GM21576 (cell line): ENCODE measurements around the gene DCTN3.

Experiments
- ATAC-seq: cut with Tn5 transposase; IDR thresholded peaks from one replicate; pipeline ENCODE4 v1.9.1; 2021; ENCODE audit warnings: mild to moderate bottlenecking, moderate library complexity; ENCODE audit not compliant: unreplicated experiment

The DCTN3 gene

GRCh38 chr9:34591248-34591916 lies 28.9 kb downstream of the DCTN3 start:
- ATAC-seq = peak; percentile 75

DNA sequence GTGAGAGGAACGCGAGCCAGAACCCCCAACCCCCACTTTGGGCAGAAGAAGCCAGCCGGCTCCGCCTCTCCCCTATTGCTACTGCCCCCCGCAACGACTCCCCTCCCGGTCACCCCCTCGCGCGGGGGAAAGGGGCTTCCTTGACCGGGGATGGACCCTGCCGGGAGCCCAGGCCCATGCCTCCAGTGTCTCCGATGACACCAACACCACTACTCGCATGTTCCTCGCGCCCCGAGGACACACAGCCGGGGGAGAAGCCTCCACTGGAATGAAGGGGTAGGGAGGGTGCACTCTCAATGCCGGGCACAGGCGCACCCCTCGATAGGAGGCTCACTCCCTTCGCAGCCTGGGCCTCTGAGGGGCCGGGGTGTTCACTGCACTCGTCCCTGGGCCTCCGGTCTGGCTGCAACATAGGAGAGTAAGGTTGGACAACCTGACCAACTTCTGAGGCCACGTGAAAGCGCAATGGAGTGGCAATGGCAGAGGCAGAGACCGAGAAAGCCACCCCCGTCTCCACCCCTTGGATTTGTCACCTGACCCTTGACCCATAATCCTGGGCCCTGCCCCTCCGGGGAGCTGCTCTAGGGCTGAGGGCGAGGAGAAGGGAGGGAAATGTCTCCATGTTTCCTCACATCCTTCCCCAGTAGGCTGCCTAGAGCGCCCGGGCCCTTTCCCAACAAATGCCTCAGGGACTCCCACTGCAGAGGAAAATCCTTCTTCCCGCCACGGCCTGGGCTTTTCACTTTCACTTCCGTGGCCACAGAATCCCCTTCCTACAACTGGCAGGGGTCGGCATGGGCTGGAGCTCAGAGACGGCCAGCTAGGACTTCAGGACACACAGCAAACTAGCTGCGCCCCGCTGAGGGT lies 29.7 kb downstream of the DCTN3 start:
- ATAC-seq = no peak

DNA sequence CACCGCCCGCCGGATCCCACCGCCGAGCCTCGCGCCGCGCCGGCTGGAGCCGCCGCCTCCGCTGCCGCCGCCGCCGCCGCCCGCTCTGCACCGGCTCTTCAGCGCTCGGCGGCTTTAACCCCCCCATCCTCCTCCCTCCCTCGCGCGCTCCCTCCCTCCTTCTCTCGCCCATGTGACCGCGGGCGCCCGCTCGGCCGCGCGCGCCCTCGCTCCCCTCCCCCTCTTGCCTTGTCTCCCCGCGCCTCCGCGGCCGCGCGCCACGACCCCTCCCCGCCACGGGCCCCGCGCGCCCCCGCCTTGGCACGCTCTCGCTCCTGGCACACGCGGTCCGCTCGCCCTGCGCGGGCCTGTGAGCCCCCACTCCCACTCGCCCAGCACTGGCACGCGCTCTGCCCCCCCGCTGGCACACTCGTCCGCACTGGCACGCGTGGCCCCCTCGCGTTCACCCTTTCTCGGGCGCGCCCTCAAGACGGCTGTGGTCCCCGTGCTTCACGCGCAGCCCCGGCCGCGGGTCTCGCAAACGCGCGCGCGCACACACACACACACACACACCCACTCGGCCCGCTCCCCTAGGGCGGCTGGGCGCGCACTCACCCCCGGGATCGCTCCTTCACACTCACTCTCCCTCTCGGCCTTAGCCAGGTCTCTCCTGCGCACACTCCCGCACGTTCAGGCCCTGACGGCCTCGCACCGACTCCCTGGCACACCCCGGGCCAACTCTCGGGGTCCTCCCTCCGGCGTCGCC lies 30.5 kb downstream of the DCTN3 start, which contains the start of gene CNTFR:
Gene CNTFR, minus strand, starts transcription at position 89 of the 745 bp plus-strand sequence. CDS start 20,743 bp downstream, outside the sequence.
- no peak for ATAC-seq

DNA sequence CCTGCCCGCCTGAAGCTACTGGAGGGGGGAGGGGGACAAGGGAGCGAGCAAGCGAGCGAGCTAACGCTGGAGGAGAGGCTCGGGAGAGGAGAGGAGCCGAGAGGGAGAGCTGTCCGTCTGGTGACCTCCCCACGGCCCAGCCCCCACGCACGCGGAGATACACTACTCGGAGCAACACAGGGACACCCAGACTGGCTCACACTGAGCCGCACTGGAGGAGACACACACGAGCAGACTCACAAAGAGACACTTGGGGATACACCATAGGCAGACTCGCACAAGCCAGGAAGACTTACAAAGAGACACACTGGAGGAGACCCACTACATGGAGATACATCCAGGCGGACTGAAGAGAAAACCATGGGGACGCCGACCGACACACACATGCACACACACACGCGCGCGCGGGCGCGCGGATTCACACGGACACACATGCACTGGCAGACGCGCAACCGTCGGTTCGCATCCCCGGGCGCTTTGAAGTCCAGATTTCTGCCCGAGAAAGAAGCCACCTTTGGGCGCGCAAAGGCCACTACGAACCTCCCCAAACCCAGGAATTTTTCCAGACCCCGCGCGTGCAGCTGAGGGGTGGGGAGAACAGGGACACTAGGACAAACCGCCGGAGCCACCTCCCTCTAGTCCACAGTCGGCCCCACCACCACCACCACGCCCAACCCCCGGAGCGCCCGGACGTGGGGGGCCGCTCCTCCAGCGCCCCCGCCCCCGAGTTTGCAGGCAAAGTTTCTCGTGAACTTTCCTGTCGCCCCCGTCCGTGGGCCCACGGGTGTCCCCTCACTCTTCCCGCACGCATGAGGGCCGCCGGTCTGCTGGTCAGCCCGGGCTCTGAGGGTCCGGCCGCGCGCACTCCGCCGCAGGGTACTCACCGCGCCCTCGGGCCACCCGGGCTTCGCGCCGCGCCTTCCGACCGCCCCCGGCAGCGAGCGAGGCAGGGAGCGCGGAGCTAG lies 31.3 kb downstream of the DCTN3 start:
- ATAC-seq = no peak

GRCh38 chr9:34587271-34587670 lies 33.0 kb downstream of the DCTN3 start:
- ATAC-seq = no peak

DNA sequence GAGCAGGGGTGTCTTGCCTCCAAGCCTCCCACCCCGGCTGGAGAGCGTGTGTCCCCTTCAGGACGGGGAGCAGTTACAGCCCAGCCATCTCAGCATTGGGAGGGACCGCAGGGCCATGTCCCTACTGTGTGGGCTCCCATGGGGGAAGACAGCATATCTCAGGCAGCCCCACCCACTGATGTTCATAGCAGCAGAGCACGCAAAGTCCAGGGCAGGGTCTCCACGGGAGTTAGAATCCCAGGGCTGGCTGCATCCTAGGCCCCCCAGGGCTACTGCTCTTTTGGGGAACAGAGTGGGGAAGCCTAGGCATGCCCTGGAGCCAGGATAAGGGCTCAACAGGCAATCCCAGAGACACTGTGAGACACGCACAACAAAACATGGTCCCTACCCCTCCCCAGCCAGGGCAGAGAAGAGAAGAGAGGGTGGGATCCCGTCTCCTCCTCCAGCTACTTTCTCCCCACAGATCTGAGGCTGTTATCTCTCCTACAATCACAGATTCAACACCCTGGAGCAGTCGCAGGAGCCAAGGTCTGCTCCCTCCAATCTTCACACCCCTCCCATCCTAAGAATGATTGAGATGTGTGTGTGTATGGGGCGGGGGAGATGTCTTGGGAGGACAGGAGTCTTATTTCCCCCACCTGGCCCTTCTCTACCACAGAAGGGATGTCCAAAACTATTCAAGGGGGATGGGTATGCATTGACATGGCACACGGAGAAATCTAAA lies 34.2 kb downstream of the DCTN3 start:
- ATAC-seq = no peak

- ATAC-seq = no peak
Observed at GRCh38 chr9:34584970-34585369, 35.3 kb downstream of the DCTN3 start.

GRCh38 chr9:34582787-34583186 lies 37.5 kb downstream of the DCTN3 start:
- no peak for ATAC-seq

GRCh38 chr9:34581318-34581717 lies 39.0 kb downstream of the DCTN3 start:
- ATAC-seq = no peak

- no peak for ATAC-seq
Observed at GRCh38 chr9:34580358-34580757, 39.9 kb downstream of the DCTN3 start.

GRCh38 chr9:34579808-34580163 lies 40.5 kb downstream of the DCTN3 start:
- ATAC-seq = no peak

- no peak for ATAC-seq
Observed at GRCh38 chr9:34579104-34579807, 41.0 kb downstream of the DCTN3 start.

DNA sequence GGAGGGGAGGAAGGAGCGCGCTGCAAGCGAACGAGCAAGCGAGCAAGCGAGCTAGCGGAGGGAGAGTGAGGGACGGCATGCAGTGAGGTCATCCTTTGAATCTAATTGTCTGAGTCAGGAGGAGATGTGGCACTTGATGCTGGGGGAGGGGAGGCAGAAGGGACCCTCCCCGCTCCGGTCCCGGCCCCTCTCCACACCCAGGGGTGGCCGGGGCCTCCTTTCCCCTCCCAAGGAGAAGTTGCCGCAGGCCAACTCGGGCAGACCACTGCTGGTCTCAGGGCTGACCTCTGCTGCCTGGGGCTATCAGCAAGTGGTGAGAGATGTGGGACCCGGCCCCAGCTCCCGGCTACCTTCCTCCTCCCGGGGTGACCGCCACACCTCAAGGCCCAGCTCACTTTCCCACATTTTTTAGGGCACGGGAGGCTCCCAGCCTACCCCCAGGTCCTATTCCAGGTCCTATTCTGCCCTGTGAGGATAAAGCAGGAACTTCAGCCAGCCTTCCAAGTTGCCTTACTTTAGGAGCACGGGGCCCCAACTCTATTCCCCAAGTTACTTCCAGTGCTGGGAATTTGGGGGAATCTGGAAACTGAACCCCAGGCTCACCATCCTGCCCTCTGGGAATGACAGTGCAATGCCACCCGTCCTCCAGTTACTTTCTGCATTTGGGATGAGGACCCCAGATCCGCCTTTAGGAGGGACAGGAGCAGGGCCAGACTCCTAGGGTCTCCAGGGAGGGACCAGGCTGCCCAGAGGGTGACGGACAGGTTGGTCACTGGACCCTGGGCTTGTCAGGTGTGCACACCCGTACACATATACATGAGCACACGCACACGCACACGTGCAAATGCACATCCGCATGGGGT lies 41.8 kb downstream of the DCTN3 start:
- no peak for ATAC-seq

DNA sequence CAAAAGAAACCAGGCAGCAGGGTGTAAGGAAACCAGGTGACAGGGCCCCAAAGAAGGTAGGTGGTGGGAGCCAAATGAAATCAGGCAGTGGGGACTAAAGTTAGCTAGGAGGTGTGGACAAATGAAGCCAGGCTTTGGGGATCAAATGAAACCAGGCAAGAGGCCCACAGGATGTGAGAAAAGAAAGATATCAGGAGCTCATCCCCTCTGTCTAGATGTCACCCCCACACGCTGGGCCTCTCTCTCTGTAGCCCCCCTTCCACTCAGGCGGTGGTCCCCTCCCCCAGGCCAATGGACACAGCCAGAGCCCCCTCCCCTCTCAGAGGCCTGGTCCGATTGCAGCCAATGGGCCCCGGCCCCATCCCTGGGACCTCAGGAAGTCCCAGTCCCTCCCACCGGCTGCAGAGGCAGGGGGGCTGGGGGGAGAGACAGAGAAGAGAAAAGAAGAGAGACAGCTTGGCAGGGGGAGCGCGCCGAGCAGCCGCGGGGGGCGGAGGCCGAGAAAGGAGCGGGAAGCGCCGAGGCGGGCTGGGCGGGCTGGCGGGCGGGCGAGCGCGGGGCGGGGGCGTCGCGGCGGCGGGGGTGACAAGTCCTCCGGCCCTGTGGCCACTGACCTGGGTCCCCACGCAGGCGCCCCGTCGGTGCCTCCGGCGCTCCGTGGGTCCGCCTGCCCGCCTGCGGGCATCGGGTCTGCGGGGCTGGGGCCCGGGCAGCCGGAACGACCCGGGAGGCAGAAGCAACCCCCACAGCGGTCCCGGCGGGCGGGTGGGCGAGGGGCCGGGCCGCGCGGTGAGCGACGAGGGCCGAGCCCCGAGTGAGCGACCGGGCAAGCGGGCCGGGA lies 42.7 kb downstream of the DCTN3 start:
- ATAC-seq = no peak

- no peak for ATAC-seq
Observed at GRCh38 chr9:34576597-34577399, 43.5 kb downstream of the DCTN3 start.

DNA sequence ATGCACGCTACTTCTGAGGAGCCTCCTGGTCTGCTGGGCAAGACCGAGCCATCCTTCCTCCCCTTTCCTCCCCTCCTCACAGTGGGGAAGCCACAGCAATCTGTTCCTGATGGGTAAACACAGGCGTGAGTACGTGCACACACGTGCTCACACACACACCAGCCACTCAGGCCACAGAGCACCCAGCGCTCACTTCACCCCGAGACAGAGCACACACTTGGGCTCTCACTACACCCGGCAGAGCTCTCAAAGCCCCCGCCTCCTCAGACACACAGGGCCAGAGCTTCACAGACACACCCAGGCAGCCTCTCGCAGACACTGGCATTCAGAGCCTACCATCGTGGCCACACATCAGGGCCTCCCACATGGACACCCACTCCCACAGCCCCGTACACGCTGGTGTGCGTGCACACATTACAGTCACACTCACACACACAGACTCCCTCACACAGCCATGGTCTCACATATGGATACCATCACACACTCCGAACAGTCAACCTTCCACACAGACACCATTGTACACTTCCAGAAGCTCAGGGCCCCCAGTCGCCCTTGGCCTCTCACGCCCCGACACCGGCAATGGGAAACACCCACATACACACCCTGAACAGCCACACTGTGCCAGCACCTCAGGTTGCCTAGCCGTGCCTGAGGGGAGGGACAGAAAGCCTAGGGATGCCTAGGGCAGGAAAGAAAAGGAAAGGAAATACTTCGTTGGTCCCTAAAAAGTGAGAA lies 44.3 kb downstream of the DCTN3 start:
- ATAC-seq = no peak
